Cerebellar cortex (tissue), 1 donor: ENCODE measurements around the gene EXT2.
A peak's percentile ranks its signal among the peaks of the same experiment; 100 is the strongest.

Experiments
- DNase-seq: peaks from one replicate; pipeline ENCODE4 v3.0.0-alpha.2; 2015; ENCODE audit warnings: low spot score

EXT2 gene

GRCh38 chr11:44133335-44133946, 38.0 kb downstream of the EXT2 start:
- peak; percentile 55 for DNase-seq

DNA sequence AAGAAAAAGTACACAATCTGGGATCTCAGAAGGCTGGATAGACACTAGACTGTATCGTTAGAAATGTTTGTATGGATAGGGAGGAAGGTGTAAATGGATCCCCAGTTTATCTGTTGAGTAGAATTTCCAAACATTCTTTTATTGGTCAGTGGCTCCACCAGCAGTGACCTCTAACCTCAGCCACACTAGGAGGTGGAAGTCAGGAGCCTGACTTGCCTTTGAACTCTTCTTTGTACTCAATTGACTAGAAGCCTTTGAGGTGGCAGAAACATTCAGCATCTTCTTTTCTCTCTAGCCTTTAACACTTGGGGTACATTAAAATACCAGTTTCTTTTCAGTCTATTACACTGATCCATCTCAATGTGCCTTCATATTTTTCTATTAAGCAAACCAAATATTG, 39.1 kb downstream of the EXT2 start:
- DNase-seq = no peak

GRCh38 chr11:44136176-44136945, 40.9 kb downstream of the EXT2 start:
- DNase-seq = no peak

DNA sequence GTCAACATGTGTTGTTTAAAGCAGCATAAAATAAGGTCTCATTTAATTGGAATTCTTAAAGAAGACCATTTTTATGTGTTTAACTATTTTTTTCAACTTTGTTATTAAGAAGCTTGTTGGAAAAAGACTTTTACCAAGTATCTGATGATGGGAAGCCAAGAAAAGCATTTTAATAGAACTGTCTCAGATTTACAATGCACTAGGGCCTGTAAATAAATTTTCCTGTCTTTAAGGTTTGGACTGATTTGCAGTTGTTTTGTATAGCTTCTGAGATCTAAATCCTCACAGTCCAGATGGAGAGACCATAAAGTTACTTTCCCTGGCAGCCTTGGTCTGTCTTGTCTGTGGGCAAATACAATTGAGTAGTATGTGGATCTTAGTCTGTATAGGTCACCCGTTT, 41.6 kb downstream of the EXT2 start:
- DNase-seq = no peak

- DNase-seq = no peak
Measured at GRCh38 chr11:44138286-44138685, 42.8 kb downstream of the EXT2 start.

- DNase-seq = no peak
Measured at GRCh38 chr11:44138980-44139379, 43.5 kb downstream of the EXT2 start.

GRCh38 chr11:44139565-44140330, 44.3 kb downstream of the EXT2 start:
- DNase-seq = peak; percentile 69

DNA sequence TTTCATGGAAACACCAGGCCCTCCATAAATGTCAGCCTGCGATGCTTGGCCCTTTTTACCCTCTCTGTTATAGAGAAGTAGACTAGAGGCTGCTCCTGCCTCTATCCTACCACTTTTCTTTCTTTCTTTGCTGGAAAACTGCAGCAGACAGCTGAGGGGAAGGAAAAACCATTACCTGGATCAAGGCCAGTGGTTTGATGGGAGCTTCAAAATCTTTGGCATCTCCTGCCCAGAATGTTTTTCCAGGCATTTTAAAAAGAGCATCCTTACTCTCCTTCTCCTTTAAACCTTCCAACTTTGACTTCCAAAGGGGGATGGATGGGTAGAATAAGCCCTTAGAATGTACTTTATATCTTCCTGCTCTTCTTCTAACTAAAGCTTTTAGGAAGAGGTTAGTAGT, 44.9 kb downstream of the EXT2 start:
- DNase-seq = no peak

DNA sequence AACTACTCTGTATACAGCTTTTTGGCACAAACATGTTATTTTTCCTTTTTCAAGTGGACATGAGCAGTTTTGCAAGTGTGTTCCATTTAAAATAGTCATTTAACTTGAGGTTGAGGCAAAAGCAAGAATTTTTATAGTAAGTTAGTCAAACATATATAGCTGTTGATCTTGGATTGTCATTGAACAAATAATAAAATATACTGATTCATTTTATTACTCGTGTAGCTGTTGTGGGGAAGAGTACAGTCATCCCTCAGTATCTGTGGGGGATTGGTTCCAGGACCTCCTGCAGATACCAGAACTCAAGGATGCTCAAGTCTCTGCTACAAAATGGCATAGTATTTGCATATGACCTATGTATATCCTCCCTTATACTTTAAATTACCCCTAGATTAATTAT, 45.3 kb downstream of the EXT2 start:
- no peak for DNase-seq

GRCh38 chr11:44143987-44144909, 48.8 kb downstream of the EXT2 start:
- DNase-seq = no peak

DNA sequence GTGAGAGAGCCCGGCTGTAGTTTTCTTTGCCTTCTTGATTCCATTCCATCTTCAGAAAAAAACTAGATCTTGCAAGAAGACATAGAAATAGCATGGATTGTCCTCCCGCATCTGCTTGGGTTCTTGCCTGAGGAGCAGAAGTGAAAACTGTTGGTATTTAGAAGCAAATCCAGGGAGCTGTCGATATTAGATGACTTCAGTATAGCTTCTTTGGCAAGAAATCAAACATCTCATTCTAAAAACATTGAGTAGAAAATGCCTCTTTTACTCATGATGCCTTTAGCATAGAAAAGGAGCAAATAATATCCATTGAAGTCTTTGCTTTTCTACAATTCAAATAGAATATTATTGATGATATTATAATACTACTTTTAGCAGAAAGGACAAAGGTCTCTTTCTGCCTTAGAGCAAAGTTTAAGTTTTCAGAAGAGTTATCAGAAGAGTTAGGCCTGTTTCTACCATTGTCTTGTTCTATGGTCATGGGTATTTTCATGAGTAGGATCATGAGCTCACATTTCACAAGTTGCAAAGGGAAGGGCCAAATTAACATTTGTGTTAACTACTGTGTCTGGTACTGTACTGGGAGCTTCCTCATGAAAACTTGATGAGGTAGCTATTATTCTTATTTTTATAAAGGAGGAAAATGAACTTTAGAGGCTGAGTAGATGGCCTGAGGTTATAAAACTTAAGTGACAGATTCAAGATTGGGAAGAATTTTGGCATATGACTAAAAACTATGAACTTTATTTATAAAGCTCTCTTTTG, 49.7 kb downstream of the EXT2 start:
- no peak for DNase-seq

GRCh38 chr11:44146931-44147330, 51.5 kb downstream of the EXT2 start:
- no peak for DNase-seq

DNA sequence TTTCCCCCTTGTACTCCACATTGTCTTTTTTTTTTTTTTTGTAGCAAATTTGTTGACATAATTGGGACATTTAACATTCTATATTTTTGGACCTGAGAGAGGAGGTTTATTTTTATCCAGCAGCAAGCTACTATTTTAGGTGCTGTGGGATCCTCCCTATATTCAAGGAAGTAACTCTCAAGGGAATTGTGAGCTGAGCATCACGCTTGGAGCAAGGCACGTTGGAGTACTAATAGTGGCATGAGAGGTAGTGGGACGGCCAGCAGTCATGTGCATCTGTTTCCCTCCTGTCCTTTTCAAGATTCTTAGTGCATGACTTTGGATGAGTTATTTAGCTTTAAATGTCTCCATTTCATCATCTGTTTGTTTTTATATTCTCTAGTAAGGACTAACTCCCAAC, 52.3 kb downstream of the EXT2 start:
- DNase-seq = no peak

DNA sequence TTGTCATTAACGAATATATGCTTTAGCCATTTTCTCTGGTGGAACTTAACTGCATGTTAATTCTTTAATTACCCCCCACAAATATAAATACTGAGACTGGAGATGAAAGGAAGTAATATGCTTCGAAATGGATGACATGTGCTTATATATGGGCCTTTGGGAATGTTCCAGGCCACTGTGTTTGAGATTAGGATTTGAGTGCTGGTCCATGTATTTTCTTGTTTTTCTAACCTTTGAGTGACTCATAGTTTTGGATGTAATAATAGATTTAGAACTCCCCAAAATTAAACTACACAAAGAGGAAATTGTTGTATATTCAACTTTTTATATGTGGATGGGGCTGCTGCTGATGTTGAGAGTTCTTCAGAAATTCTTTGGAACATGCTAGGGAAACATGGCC, 54.2 kb downstream of the EXT2 start:
- no peak for DNase-seq

- no peak for DNase-seq
Measured at GRCh38 chr11:44150401-44150800, 54.9 kb downstream of the EXT2 start.

- DNase-seq = no peak
Measured at GRCh38 chr11:44157019-44157418, 61.5 kb downstream of the EXT2 start.

- no peak for DNase-seq
Measured at GRCh38 chr11:44158384-44158783, 62.9 kb downstream of the EXT2 start.

DNA sequence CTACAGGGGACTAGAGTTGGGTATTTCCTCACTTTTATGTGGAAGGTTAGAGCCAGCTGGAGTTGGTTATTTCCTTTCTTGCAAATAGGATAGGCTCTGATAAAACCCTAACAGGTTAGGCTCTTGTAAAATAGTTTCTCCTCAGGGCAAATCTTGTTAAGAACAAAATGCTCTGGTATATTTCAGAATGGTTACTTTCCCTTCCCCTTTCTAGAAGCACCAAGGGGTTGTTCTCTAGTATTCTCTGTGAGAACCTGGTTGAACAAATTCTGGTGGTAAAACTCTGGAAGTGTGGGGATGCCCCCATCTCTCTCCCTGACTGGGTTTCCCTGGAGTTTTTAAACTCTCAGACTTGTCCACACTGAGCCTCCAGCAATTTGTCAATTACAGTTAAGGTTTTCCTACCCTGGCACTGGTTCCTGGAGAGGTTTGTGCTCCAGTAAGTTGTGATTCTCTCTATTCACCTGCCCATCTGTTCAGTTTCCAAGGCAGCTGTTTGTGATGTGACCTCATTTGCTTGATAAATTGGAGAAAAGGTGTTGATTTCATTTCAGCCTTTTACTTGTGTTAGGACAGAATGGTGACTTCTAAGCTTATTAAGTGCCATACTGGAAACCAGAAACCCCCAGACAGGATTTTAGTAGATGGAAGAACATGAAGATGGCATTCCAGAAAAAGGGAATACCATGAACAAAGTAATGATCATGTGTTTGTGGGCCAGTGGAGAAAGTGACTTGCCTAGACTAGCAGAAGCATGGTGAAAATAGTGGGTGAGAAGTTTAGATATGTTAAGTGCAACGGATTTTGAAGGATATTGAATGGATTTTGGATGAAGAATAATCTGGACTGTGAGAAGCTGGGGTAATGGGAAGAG, 64.6 kb downstream of the EXT2 start:
- peak; percentile 33 for DNase-seq

- no peak for DNase-seq
Measured at GRCh38 chr11:44162004-44162403, 66.5 kb downstream of the EXT2 start.

DNA sequence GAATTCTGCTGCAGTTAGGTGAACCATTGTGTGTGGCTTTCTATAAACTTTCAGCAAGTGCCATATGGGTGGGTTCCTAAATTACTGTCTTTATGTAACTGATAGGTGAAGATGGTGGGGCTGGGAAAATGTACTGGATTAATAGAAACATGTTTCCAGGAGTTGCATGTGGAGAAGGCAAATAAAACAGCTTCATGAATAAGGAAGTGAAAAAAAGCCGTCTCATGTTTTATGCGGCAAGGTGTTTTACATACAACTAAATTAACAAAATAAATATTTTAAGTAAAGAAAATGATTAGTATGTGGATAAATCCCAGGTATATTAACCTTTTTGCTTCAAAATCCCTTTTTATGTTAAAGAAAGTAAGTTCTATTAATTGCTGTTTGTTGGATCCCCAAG, 67.2 kb downstream of the EXT2 start:
- DNase-seq = no peak
